OCI-LY7 (cell line): ENCODE measurements around the gene ZNF283. TPM values are rescaled to one million over a fixed set of nuclear protein-coding genes. Genes with fewer than 3 reads are reported as not detected.

Source experiments
- BruUV-seq: library from RNA; stranded (reverse); fragments of 400-500 nt; replicated peaks from 2 replicates; lab custom pipeline; 2021; lab: Mats Ljungman, UMichigan
- CTCF ChIA-PET: fragments of 300-600 bp; sonication (Branson Sonifier 250); formaldehyde crosslinking; loops from one replicate; lab custom pipeline; 2022; ENCODE audit warnings: antibody characterized with exemption; ENCODE audit not compliant: unreplicated experiment; lab: Charles Lee
- POLR2A ChIA-PET: fragments of 300-600 bp; sonication (Branson Sonifier 250); formaldehyde crosslinking; loops from one replicate; lab custom pipeline; 2022; ENCODE audit warnings: antibody characterized with exemption; lab: Charles Lee
- DNase-seq: peaks from one replicate; pipeline ENCODE4 v3.0.0-alpha.2; 2015; ENCODE audit warnings: low spot score
- H2AFZ ChIP-seq: fragments of 200-600 bp; sonication (generic), shearing (Covaris generic); 2 replicates; pipeline ENCODE4 v1.6.1; 2014; ENCODE audit warnings: mild to moderate bottlenecking, antibody characterized with exemption, low read length, moderate library complexity
- H3K27ac ChIP-seq: fragments of 200-600 bp; sonication (generic); 2 replicates; pipeline ENCODE4 v1.5.1; 2014; ENCODE audit warnings: mixed run types, low read depth, mild to moderate bottlenecking, moderate library complexity, low read length, inconsistent platforms; ENCODE audit not compliant: poor library complexity, severe bottlenecking
- H3K36me3 ChIP-seq: fragments of 200-600 bp; sonication (generic); 2 replicates; pipeline ENCODE4 v1.6.1; 2014; ENCODE audit warnings: mild to moderate bottlenecking, antibody characterized with exemption, low read length, moderate library complexity, mixed read lengths; ENCODE audit not compliant: insufficient read depth
- H3K4me1 ChIP-seq: fragments of 200-600 bp; sonication (generic); 2 replicates; pipeline ENCODE4 v1.5.1; 2014; ENCODE audit warnings: mild to moderate bottlenecking, low read length; ENCODE audit not compliant: insufficient read depth, poor library complexity, severe bottlenecking
- H3K4me2 ChIP-seq: fragments of 200-600 bp; sonication (generic); 2 replicates; pipeline ENCODE4 v1.6.1; 2014; ENCODE audit warnings: mild to moderate bottlenecking, low read length
- H3K4me3 ChIP-seq: fragments of 200-600 bp; sonication (generic); 2 replicates; pipeline ENCODE4 v1.5.1; 2014; ENCODE audit warnings: mild to moderate bottlenecking, low read depth, low read length; ENCODE audit not compliant: poor library complexity, severe bottlenecking
- H3K79me2 ChIP-seq: fragments of 200-600 bp; sonication (generic); 2 replicates; pipeline ENCODE4 v1.6.1; 2016; ENCODE audit warnings: low read depth, mild to moderate bottlenecking, low read length, moderate library complexity, mixed read lengths; ENCODE audit not compliant: insufficient read depth
- H3K9me2 ChIP-seq: fragments of 200-600 bp; sonication (generic); 2 replicates; pipeline ENCODE4 v1.6.1; 2016; ENCODE audit warnings: mild to moderate bottlenecking, low read length, mixed read lengths; ENCODE audit not compliant: insufficient read depth
- H3K9me3 ChIP-seq: fragments of 200-600 bp; sonication (generic); 2 replicates; pipeline ENCODE4 v1.6.1; 2014; ENCODE audit warnings: mild to moderate bottlenecking, mixed run types, low read length, mixed read lengths
- H4K20me1 ChIP-seq: fragments of 200-600 bp; sonication (generic); 2 replicates; pipeline ENCODE4 v1.6.1; 2014; ENCODE audit warnings: mild to moderate bottlenecking, antibody characterized with exemption, low read length, moderate library complexity, mixed read lengths; ENCODE audit not compliant: insufficient read depth
- CTCF ChIP-seq: fragments of 200-600 bp; sonication (generic); conservative IDR thresholded peaks from 2 replicates; pipeline ENCODE4 v1.5.1; 2014; ENCODE audit warnings: mild to moderate bottlenecking, antibody characterized with exemption, low read length, moderate library complexity, mixed read lengths
- EZH2phosphoT487 ChIP-seq: fragments of 200-600 bp; sonication (generic); IDR thresholded peaks from 2 replicates; pipeline ENCODE4 v1.6.1; 2018; ENCODE audit warnings: low read depth, borderline replicate concordance, mild to moderate bottlenecking, mixed run types, antibody characterized with exemption, low read length, moderate library complexity, mixed read lengths
- intact Hi-C: fragments of 100-400 bp; cut with micrococcal nuclease; formaldehyde crosslinking; loops from one replicate; pipeline ENCODE4 v1.10.0; 2022; ENCODE audit not compliant: unreplicated experiment
- total RNA-seq, 2 experiments: library from RNA; depleted of rRNA in 1 of 2; stranded (reverse); fragments of >200 nt in 1 of 2; shearing (Covaris generic) in 1 of 2; gene quantifications; 2 replicates each; pipeline ENCODE4 v1.2.3, GENCODE V29; 2014 to 2022

ZNF283 gene
- total RNA-seq, 2 experiments from 2014 or later = 2.8 to 4.8 TPM

DNA sequence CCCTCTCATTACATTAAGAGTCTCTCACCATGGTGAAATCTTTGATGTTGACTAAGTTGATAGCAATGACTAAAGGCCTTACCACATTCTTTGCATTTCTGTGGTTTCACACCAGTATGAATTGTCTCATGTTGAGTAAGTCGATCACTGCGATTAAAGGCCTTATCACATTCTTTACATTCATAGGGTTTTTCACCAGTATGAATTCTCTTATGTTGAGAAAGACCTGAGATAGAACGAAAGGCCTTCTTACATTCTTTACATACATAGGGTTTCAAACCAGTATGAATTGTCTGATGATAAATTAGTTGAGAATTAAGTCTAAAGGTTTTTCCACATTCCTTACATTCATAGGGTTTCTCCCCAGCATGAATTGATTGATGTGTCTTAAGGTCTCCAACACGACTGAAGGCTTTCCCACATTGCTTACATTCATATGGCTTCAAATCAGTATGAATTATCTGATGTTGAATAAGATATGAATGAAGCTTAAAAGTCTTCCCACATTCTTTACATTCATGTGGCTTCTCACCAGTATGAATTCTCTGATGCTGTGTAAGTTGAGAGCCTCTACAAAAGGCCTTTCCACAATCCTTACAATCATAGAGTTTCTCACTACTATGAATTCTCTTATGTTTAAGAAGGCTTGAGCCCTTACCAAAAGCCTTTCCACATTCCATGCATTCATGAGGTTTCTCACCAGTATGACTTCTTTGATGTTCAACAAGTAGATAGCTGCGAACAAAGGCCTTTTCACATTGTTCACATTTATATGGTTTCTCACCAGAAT lies 45.6 kb downstream of the ZNF283 start:
- no peaks in the 10 kb centered on the region for H3K4me1 ChIP-seq
- no peak for DNase-seq
- H3K4me2 ChIP-seq = no peak overlapping the region
- intact Hi-C loops = no loop called here
- H3K27ac ChIP-seq = no peak overlapping the region
- no peak overlapping the region for H3K4me3 ChIP-seq
- ChIA-PET POLR2A (no interaction called here), CTCF (no interaction called here)
- H3K9me2 ChIP-seq = no peaks in the 10 kb centered on the region
- no peaks in the 10 kb centered on the region for H3K36me3 ChIP-seq
- peaks cover 34% of the 10 kb centered on the region for H3K9me3 ChIP-seq
- no peaks in the 10 kb centered on the region for H3K79me2 ChIP-seq
- no peaks in the 10 kb centered on the region for H4K20me1 ChIP-seq
- BruUV-seq = no TSS peak
- H2AFZ ChIP-seq = no peak overlapping the region
- no peak for TF ChIP-seq CTCF
- TF ChIP-seq EZH2phosphoT487 = no peak

- Histone ChIP-seq H3K9me3 (peaks cover 24% of the 10 kb centered on the region), H4K20me1 (no peaks in the 10 kb centered on the region), H3K4me2 (no peak overlapping the region), H3K4me3 (no peak overlapping the region), H2AFZ (no peak overlapping the region), H3K36me3 (no peaks in the 10 kb centered on the region), H3K9me2 (no peaks in the 10 kb centered on the region), H3K79me2 (no peaks in the 10 kb centered on the region), H3K27ac (no peak overlapping the region), H3K4me1 (no peaks in the 10 kb centered on the region)
- TF ChIP-seq CTCF (no peak), EZH2phosphoT487 (no peak)
- ChIA-PET POLR2A (no interaction called here), CTCF (no interaction called here)
- DNase-seq = no peak
- intact Hi-C loops = no loop called here
- no TSS peak for BruUV-seq
Measured at GRCh38 chr19:43880483-43880882, 53.4 kb downstream of the ZNF283 start.

DNA sequence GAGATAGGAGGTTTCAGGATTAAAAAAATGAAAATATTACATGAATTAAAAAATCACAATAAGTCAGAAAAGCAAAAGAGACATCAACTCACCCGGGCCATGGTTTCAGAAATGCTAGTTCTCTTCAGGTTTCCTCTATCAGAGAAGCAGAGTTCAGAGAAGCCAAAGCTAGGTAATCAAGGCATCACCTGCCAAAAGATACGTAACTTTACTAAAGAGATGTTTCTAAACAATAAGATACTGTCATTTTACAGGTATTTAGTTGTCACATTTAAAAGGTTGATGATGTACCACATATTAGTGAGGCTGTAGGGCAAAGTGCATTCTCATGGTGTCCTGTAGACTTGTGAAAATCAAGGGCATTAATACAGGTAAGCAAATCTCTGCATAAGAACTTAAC lies 56.7 kb downstream of the ZNF283 start, which contains the start of gene ZNF404:
Gene ZNF404, minus strand, starts transcription at position 101 of the 400 bp plus-strand sequence.
- no peak for DNase-seq
- no peak within 1 kb of the TSS for H3K4me2 ChIP-seq
- TF ChIP-seq EZH2phosphoT487 = no peak
- no peak for TF ChIP-seq CTCF
- H3K9me2 ChIP-seq = no peaks in the 10 kb centered on the region
- H3K79me2 ChIP-seq = no peaks in the 10 kb centered on the region
- no TSS peak for BruUV-seq
- intact Hi-C loops = no loop called here
- H3K27ac ChIP-seq = no peak within 1 kb of the TSS
- CTCF ChIA-PET = no interaction called here
- no peaks in the 10 kb centered on the region for H4K20me1 ChIP-seq
- POLR2A ChIA-PET = interaction anchor here (0.6 kb wide), 1 partner anchor 471 kb away, joined by 3 read pairs; no protein-coding TSS in a partner anchor
- no peaks in the 10 kb centered on the region for H3K36me3 ChIP-seq
- no peaks in the 10 kb centered on the region for H3K4me1 ChIP-seq
- no peak within 1 kb of the TSS for H3K4me3 ChIP-seq
- no peak within 1 kb of the TSS for H2AFZ ChIP-seq
- H3K9me3 ChIP-seq = peaks cover 13% of the 10 kb centered on the region; the same call in 1 of the 2 replicates
